HG03432 (cell line): ENCODE results near the gene BNC2.

ENCODE experiments used
- ATAC-seq: cut with Tn5 transposase; IDR thresholded peaks from one replicate; pipeline ENCODE4 v1.9.1; 2021; ENCODE audit warnings: mild to moderate bottlenecking, moderate library complexity; ENCODE audit not compliant: unreplicated experiment

The BNC2 gene

DNA sequence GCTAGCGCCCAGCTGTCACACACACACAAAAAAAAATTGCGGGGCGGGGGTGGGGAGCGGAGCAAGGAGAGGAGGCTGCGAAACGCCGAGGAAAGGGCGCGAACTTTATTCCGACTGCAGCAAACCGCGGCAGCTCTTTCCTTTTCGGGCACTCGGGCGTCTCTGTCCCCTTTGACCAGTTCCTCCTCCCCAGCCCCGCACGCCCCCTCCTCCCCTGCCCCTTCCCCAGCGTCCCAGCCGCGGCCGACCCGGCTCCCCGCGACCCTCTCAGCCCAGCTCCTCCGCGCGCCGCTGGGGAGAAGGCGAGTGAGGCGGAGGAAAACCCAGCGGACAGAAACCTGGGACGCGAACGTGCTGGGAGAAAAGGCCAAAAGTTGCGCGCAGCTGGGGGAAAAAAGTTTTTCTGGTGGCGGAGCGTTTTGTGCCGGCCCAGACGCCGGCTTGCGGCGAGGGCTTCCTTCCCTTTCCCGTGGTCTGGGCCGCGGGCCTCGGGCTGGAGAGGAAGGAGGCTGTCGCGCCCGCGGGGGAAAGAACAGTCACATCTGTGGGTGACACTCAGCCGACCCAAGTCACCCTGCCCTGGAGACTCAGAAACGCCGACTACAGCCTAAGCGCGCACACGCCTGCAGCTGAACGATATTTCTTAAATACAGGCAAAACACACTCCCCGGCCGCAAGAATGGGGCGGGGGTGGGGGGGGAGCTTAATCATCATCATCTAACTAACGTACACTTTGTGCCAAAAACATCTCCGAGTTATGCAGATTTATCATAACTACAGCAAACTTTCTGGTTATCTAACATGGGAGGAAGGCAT lies 1.1 kb upstream of the BNC2 start:
- no peak for ATAC-seq

DNA sequence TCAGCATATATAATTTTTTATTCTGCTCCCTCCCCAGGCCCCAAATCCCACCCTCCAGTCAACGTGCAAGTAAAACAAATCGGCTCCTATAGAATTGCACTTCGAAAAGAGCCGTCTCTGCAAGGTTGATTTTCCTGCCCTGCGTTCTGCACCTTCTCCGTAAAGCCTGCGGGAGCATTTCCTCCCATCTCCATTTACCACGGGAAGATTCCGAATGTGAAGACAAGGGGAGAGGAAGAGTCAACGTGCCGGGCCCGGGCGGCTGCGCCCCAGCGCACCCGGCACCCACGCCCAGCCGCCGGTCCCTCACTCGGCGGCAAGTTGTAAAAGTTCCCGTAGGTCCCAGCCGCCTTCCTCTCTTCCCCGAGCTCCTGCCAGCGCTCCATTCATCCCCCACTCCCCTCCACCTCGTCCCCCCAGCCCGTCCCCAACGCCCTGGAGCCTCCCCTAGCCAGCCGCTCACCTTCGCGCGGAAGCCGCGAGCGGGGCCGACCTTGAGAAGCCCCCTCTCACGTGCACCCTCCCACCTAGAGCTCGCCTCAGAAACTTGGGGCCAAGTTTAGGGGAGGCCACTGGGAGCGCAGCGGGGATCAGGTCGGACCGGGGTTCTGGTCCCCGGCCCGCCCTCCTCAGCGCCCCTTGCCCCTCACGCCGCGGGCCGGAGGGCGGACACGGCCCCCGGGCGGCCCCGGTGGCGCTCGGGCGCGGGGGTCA lies 431 bp downstream of the BNC2 start:
- ATAC-seq, result no peak

DNA sequence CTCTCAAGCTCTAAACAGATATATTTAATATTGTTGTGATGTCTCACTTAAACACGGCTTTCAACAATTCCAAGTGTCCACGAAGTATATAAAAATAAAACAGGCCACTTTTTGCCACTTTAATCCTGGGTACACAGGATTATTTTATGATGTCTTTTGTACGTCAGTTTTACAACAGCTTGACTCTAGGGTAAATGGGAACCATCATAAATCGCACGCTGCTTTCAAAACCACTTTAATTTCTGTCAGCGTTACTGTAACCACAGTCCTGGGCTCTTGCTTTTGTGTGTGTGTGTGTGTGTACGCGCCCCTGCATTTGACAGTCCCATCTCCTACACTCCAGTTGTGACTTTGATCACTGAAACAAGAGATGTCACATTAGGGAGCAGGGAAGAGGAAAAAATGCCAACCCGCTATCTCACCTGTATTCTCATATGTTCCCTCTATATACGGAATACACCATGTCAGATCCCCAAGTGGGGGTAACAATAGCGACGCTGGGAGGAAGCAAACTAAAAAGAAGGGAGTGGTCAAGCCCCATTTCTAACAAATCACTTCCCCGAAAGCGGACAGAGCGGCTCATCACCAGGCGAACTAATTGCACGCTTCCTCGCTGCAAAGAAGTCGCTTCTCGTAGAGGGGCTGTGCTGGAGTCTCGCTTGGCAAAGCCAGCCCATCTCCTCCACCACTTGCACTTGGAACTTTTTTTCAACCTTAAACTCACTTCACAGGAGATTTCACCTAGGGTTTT lies 1.2 kb downstream of the BNC2 start:
- ATAC-seq, result no peak

DNA sequence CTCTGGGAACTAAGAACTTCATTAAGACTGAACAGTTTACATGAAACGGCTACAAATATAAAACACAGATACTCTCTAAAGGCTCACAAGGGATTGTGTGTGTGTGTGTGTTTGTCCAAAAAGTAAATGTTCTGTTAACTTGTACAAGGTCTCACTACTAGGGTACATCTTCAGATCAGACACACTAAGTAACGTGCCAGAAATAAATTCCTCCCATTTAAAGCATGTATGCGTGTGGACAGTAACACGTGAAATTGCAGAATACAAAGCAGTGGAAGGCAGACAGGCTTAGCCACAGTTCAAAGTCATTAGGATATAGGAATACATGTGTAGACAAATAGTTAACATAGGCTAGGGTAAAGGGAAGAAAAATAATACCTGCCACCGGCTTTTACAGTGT lies 1.8 kb downstream of the BNC2 start:
- ATAC-seq, result no peak

DNA sequence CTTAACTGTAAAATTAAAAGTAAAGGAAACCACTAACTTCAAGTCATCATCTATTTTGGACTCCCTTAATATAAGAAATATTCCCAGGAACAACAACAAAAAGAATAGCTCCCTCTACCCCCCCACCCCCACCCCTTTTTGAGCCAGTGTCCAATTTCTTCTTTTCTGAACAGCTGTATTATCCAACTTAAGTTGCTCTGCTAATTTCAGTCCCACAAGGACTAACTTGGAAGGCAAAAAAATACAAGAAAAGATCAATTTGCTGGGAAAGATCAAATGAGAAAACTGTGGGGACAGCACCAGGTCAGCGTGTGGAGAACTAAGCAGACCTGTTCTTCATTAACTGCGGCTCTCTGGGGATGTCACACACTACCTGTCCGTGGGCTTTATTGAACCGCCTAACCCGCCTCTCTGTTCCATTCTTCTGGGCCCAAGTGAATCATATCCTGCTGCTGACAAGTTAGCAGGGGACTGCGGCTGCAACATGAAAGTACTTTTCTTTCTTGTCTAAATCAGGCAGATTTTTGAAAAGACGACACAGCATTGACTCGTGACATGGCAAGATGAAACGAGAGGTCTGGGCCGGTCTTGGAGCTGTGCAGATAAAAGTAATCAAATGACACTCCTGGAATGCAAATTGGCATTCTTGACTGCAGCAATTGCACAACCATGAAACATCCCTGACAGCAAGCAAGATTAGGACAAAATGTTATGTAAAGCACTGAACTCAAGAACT lies 2.7 kb downstream of the BNC2 start:
- no peak for ATAC-seq

DNA sequence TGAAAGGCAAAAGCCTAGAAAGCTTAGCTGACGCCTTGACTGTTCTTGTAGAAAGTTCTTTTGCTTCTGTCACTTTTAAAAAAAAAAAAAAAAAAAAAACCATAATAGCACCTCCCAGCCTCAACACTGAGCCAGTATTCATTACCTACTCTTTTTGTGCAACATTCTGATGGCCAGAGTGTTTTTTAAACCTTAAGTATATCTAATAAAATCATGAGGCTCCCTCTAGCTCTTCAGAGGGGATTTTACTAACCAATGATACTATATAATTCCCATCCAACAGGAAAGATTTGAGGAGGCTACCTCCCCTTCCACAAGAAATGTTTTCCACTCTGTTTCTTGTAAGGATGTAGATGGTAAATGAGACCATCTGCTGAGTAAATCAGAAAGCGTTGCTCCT lies 3.9 kb downstream of the BNC2 start:
- no peak for ATAC-seq

DNA sequence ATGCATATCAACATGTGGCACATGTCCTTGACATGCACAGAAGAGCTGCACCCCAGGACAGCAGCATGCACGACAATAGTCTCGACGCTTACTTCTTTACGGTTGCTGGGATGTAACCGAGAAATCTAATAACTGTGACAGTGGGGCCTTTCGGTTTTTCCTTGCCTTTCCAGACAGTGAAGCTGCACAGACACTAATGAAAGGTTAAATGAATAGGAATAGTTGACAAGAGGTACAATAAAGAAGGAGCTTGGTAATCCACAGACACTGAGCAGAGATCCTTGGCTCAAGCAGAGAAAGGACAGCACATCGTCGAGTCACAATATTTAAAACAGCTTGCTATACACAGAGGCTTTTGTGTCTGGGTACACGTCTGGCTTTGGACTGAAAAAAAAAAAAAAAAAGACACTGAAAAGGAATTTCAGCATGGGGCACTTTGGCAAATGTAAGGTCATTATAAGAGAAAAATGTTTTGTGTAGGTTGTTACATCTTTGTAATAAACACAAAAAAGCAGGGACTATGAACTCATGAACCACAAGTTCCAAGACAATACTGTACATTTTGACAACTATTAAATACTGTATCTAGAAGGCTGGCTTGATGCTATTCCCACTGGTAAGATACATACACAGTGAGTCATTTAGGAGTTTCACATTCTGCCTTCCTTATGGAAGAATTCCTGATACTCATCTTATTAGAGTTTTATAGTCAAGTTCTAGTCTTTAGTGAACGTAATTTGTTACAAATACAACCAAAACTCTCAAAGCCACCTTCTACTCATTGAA lies 5.6 kb downstream of the BNC2 start:
- ATAC-seq, result no peak

DNA sequence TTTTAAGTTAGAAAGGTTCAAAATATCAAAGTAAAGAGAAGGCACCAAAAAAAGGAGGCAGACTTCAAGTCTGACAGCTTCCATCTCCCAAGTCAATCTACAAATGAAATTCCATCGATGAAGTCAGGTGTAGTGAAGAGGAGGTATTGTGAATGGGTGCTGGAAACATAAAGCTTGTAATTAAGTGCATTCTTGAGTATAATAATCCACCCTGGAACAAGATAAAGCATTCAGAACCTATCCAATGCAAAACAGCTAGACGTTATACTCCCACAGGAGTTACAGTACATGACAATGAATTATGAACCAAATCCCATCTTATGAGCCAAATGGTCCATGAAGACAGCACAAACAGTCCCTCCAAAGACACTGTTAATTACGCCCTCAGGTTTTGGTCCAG lies 22.3 kb downstream of the BNC2 start:
- ATAC-seq, result no peak

DNA sequence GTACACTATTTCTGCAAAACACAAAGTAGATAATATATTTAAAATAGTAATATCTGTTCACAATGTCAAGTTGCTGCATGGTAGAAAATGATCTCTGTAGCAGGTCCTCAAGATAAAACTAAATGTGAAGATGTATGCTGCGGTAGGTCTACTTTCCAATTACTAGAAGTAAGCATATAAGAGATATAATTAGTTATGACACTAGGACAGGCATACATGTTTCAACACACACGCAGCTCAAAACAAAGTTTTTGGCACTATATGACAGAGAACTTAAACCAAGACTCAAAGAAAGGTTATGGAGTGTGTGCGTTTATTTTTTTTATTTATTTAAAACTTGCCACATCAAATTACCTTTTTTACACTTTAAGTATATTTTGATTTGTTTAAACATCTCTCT lies 23.5 kb downstream of the BNC2 start:
- ATAC-seq, result no peak

DNA sequence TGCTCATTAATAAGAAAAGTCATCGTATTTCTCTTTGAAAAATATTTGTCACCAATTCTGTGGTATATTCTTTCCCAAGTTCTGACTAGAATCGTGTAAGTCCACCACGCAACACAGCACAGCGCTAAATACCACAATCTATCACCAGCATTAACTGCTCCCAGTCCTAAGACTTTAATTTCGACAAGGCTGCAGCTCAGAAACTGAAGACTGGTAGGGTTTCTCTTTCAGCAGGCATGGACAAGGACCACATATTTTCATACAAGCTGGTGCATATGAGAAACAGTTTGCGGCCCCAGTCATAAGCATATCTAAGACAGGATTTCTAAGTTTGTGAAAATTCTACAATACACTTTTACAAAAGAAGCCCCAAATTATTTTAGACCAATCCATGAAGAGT lies 24.1 kb downstream of the BNC2 start:
- no peak for ATAC-seq

DNA sequence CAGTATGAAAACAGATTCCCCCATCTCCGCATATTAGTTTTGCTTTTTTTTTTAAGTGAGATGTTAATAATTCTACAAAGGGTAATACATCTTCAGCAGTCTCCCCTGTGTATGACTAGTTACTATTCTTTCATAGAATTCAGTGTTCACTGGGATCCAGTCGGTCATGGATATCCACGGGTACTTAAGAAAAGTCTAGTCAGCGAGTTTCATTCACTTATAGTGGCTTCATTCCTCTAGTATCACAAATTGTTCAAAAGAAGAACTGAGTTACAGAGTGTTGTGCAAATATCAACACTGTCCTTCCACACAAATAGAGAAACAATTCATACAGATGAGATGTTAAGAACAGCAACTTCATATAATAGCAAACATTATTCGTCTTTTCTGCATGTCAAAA lies 35.7 kb downstream of the BNC2 start:
- no peak for ATAC-seq

DNA sequence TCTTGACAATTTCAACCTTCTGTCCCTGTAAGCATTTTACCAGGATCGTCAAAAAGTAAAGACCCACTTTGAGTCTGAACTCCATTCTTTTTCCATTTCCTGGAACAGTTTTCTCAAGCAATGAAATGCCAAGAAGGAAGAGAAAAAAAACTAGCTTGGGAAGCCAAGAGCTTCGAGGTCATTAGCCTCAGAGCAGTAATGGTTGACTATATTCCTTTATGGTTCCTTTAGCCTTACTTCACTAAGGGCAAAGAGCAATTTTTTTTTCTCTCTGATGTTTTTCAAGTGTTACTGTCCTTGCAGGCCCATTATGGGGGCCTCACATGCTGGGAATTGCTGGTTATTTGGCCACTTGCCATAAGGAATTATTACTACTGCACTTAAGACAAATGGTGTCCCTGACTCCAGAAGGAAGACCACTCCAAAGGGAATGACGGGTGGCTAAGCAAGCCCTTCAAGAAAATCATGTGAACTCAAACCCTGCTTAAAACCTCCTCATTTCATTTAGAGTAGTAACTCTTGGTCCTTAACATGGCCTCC lies 37.1 kb downstream of the BNC2 start:
- no peak for ATAC-seq

DNA sequence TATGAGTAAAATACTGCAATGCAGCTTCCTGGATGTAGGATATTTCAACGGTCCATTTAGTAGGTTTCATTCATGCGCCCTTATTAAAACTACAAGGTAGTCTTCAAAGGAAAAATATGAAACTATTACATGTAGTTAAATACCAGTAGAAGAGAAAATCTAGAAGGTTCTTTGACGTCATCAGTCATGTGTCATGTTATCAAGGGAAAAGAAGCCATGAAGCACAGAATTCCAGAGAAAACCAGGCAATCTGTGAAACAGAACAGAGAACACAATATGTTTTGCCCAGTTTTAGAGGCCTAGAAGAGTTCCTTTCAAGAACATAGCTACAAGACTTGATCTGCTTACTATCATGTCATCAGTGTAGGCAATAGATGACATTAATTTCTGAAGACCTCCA lies 38.4 kb downstream of the BNC2 start:
- no peak for ATAC-seq

DNA sequence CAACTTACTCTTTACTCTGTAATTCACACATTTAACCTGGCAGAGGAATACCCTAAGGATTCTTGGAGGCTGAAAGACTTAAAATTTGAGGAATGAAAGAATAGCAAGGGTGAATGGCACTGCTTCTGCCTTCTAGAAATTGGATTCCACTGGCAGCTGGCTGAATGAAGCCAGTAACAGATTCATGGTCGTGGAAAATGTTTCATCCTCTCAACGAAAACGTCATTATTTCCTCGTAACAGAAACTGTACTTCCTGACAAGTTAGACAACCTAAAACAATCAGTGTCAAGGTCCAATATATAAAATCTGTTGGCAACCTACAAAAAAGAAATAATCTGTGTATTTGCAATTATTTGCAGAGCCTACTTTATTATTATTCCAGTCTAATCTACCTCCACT lies 39.7 kb downstream of the BNC2 start:
- no peak for ATAC-seq

DNA sequence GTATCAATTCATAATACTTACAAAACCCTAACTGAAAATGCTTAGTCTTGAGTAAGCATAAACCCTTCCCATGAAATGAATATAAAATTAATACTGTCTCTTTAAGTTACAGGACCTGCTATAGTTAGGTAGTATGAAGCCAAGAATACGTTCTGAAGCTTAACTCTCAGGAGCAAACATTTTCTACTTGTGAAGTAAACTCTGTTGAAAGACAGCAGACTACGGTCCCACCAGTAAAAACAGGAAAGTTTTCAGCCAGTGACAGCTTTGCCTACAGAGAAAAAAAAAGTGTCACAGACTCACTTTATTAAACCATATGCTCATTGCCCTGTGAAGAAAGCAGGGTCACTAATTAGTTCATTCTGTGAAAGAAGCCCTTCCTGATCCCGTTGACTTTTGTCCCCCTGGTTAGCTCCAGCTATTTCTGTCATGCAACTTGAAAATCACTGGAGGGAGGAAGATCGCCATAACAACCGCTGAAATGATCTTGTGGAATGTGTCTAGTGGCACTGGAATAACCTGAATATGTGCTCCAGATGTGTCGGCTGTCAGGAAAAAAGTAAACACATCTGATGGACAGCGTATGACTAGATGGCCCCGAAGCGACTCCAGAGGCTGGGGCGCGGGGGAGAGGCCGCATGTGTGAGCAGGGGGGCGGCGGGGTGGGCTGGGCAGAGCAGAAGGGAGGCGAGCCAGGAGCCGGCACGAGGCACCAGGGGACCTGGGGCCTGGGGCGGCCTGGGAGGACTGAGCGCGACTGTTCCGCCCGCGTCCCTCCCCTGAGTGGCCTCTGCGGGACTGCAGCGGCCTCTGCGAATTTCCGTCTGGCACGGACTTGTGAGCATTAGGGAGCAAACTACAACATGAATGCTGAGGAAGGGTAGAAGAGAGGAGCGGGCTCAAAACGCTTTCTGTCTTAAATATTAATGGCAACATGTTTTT lies 41.9 kb downstream of the BNC2 start:
- ATAC-seq, result no peak

DNA sequence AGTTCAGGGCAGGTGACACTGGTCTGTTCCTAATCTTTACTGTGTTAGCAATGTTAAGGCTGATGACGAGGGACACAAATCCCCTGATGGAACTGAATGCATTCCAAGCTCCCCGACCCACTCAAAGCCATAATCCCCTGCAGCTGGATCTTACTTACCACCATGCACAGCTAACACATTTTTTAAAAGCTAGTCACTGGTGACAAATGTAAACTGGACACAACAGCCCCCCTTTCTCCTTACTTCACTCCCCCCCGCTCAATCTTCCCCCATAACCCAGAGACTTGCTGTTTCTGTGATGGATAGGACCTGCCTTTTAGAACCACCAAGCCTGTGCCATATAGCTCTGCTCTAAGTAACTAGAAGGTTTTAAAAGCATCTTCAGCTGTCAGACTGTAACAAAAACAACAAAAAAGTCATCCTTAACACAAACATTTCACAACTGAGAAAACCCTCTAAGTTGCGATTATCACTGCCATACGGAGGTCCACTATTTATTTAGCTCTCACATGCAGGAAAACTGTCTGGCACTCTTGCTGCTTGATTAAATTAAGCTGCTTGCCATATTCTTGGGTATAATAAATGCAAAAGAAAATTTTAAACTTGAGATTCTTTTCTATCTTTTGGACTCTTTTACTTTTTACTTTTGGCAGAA lies 44.4 kb downstream of the BNC2 start:
- ATAC-seq, result no peak

DNA sequence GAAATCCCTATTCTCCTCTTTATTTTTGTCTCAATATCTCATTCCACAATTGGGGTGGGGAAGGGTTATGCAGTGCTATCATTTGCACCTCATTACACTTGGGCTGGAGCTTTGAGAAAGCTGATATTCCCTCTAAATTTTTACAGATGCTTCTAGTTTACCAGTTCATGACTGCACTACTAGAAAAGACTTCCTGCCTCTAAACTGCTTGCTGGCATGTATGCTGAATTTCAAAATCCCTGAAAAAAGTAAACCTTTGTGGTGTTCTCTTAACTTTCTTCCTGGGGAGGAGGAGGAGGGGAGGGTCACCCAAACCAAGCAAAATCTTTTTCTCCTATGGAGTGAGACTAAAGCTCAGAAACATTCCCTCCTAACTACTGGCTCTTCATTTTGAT lies 45.1 kb downstream of the BNC2 start:
- ATAC-seq, result no peak

DNA sequence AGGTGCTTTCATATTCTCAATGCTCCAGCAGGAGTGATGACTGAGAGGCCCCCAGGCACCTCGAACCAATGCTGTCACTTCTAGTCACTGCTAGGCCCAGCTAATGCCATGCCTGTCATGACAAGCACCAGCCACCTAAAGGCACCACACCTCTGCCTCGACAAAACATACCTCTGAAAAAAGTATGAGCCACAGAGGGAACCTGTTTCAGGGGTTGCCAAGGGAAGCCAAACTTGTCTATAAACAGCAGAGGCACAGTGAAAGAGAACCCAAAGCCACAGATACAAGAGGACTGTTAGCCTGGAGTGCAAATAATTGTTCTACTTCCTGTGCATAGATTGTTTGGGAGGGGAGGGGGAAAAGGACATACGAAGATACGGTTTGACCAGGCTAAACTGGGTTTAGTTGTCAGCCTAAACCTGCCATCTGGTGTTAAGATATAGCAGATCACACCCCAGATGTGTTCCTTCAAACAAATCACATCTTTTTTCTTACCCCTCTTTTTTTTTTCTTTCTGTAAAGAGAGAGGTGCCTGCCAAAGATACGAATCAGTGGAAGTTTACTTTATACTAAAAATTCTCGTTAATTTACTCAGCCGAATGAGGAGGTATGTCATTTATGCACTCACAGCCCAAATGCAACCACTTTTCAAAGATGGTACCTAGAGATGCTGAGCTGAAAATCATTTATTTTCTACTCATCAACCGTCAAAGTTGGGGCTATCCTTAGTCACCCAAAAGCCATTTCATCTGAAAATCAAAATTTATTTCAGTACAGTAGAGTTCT lies 45.7 kb downstream of the BNC2 start:
- no peak for ATAC-seq
